Transverse colon (tissue), 4 donors: ENCODE measurements around the gene ENAM.

Experiments
- CTCF ChIP-seq, 5 experiments: fragments of 200-600 bp in 3 of 5; fragments of 450-650 bp in 2 of 5; sonication (generic) in 3 of 5; IDR thresholded peaks; 1 replicate in 2 of 5; 2 replicates in 3 of 5; pipeline ENCODE4 v1.5.1; 2016 to 2017; ENCODE audit warnings: antibody characterized with exemption in 5 of 5, inconsistent platforms in 3 of 5, mild to moderate bottlenecking in 2 of 5, moderate library complexity in 1 of 5
- POLR2A ChIP-seq: fragments of 450-650 bp; IDR thresholded peaks from one replicate; pipeline ENCODE4 v1.6.1; 2016; ENCODE audit warnings: antibody characterized with exemption, mild to moderate bottlenecking, moderate library complexity
- POLR2AphosphoS5 ChIP-seq, 3 donors: sonication (generic); formaldehyde crosslinking; IDR thresholded peaks; one replicate each; pipeline ENCODE4 v1.6.1; 2016; ENCODE audit warnings: antibody characterized with exemption in 3 of 3

GRCh38 chr4:70680934-70681333 lies 52.4 kb downstream of the ENAM start:
- TF ChIP-seq CTCF (IDR thresholded peaks at IDR 0.05), result no peak
- no peak for TF ChIP-seq POLR2A
- TF ChIP-seq POLR2AphosphoS5 (IDR thresholded peaks at IDR 0.05), result no peak
